ENCODE measurements around the gene DDN. TPM values are rescaled to one million over a fixed set of nuclear protein-coding genes. Genes with fewer than 3 reads are reported as not detected.

The DDN gene
- total and polyA plus RNA-seq, 9 of the 15 experiments (the other 6 are each of a cell fraction or from before 2014, with no cell fraction given), result 0.03 to 3.6 (median 1.6) TPM

Small RNA genes lying within 50 kb of the gene (small RNA-seq; reads per million reads assigned to genes)
- not detected for gene RNU6-940P

Other genes with a start within 250 kb of the DDN start
Only the 7 nearest of the 15 such genes appear.
- 2.3 TPM in 2 replicates for gene FKBP11, start 73.9 kb downstream of the DDN start, total RNA-seq (2014; rRNA removed)
- 5.4 and 6.6 TPM in 2 replicates for gene FKBP11, start 73.9 kb downstream of the DDN start, total RNA-seq (2014; rRNA removed; fragmentation: Illumina TruSeq; extraction: Trizol)
- gene FKBP11, start 73.9 kb downstream of the DDN start, total RNA-seq (2015; rRNA removed; fragmentation: Illumina TruSeq; extraction: Trizol), result 5.8 TPM in 2 replicates
- gene FKBP11, start 73.9 kb downstream of the DDN start, total RNA-seq (2021), result 6.8 and 7.4 TPM in 2 replicates
- gene FKBP11, start 73.9 kb downstream of the DDN start, polyA plus RNA-seq (2011; rRNA removed), result 7.8 and 9.1 TPM in 2 replicates
- 5.3 and 5.6 TPM in 2 replicates for gene FKBP11, start 73.9 kb downstream of the DDN start, polyA plus RNA-seq (2014; fragmentation: Illumina TruSeq; extraction: Trizol)
- 1 to 10 TPM; 1.6 to 3.3 TPM for gene FKBP11, start 73.9 kb downstream of the DDN start, polyA plus RNA-seq (2014; fragmentation: Nextera tagmentation; extraction: Ambion mirVana)
- gene FKBP11, start 73.9 kb downstream of the DDN start, polyA plus RNA-seq (2014; rRNA removed), result 7.4 and 8.2 TPM in 2 replicates
- gene ARF3, start 41.9 kb downstream of the DDN start, total RNA-seq (2014; rRNA removed), result 45.8 and 62.4 TPM in 2 replicates
- gene ARF3, start 41.9 kb downstream of the DDN start, total RNA-seq (2014; rRNA removed; fragmentation: Illumina TruSeq; extraction: Trizol), result 53.7 and 56.2 TPM in 2 replicates
- 64.4 and 64.9 TPM in 2 replicates for gene ARF3, start 41.9 kb downstream of the DDN start, total RNA-seq (2015; rRNA removed; fragmentation: Illumina TruSeq; extraction: Trizol)
- 130 and 132 TPM in 2 replicates for gene ARF3, start 41.9 kb downstream of the DDN start, total RNA-seq (2021)
- 126 and 170 TPM in 2 replicates for gene ARF3, start 41.9 kb downstream of the DDN start, polyA plus RNA-seq (2011; rRNA removed)
- 85.5 and 90.9 TPM in 2 replicates for gene ARF3, start 41.9 kb downstream of the DDN start, polyA plus RNA-seq (2014; fragmentation: Illumina TruSeq; extraction: Trizol)
- gene ARF3, start 41.9 kb downstream of the DDN start, polyA plus RNA-seq (2014; fragmentation: Nextera tagmentation; extraction: Ambion mirVana), result 1 to 10 TPM; 5.9 to 7.4 TPM
- gene ARF3, start 41.9 kb downstream of the DDN start, polyA plus RNA-seq (2014; rRNA removed), result 68.6 and 76.7 TPM in 2 replicates
- gene WNT10B, start 27.6 kb downstream of the DDN start, total RNA-seq (2014; rRNA removed), result 2.1 and 2.4 TPM in 2 replicates
- 1.2 and 1.3 TPM in 2 replicates for gene WNT10B, start 27.6 kb downstream of the DDN start, total RNA-seq (2014; rRNA removed; fragmentation: Illumina TruSeq; extraction: Trizol)
- 0.53 and 0.69 TPM in 2 replicates for gene WNT10B, start 27.6 kb downstream of the DDN start, total RNA-seq (2015; rRNA removed; fragmentation: Illumina TruSeq; extraction: Trizol)
- 2.4 and 2.6 TPM in 2 replicates for gene WNT10B, start 27.6 kb downstream of the DDN start, total RNA-seq (2021)
- gene WNT10B, start 27.6 kb downstream of the DDN start, polyA plus RNA-seq (2011; rRNA removed), result 1.8 and 2.2 TPM in 2 replicates
- 1.8 and 1.9 TPM in 2 replicates for gene WNT10B, start 27.6 kb downstream of the DDN start, polyA plus RNA-seq (2014; fragmentation: Illumina TruSeq; extraction: Trizol)
- gene WNT10B, start 27.6 kb downstream of the DDN start, polyA plus RNA-seq (2014; fragmentation: Nextera tagmentation; extraction: Ambion mirVana), result under 1 TPM; 0.25 to 0.31 TPM
- gene WNT10B, start 27.6 kb downstream of the DDN start, polyA plus RNA-seq (2014; rRNA removed), result 0.91 and 2.3 TPM in 2 replicates
- not detected in 2 replicates for gene WNT1, start 21.1 kb downstream of the DDN start, total RNA-seq (2014; rRNA removed)
- not detected in 2 replicates for gene WNT1, start 21.1 kb downstream of the DDN start, total RNA-seq (2014; rRNA removed; fragmentation: Illumina TruSeq; extraction: Trizol)
- not detected in 2 replicates for gene WNT1, start 21.1 kb downstream of the DDN start, total RNA-seq (2015; rRNA removed; fragmentation: Illumina TruSeq; extraction: Trizol)
- gene WNT1, start 21.1 kb downstream of the DDN start, total RNA-seq (2021), result not detected in 2 replicates
- not detected in 2 replicates for gene WNT1, start 21.1 kb downstream of the DDN start, polyA plus RNA-seq (2011; rRNA removed)
- not detected in 2 replicates for gene WNT1, start 21.1 kb downstream of the DDN start, polyA plus RNA-seq (2014; fragmentation: Illumina TruSeq; extraction: Trizol)
- not detected for gene WNT1, start 21.1 kb downstream of the DDN start, polyA plus RNA-seq (2014; fragmentation: Nextera tagmentation; extraction: Ambion mirVana)
- 0.38 TPM in 1 of 2 replicates, not detected in the other for gene WNT1, start 21.1 kb downstream of the DDN start, polyA plus RNA-seq (2014; rRNA removed)
- gene PRKAG1, start 19.4 kb upstream of the DDN start, total RNA-seq (2014; rRNA removed), result 51.1 and 51.6 TPM in 2 replicates
- gene PRKAG1, start 19.4 kb upstream of the DDN start, total RNA-seq (2014; rRNA removed; fragmentation: Illumina TruSeq; extraction: Trizol), result 79.1 and 86.8 TPM in 2 replicates
- gene PRKAG1, start 19.4 kb upstream of the DDN start, total RNA-seq (2015; rRNA removed; fragmentation: Illumina TruSeq; extraction: Trizol), result 74.0 and 75.0 TPM in 2 replicates
- gene PRKAG1, start 19.4 kb upstream of the DDN start, total RNA-seq (2021), result 49.3 and 51.9 TPM in 2 replicates
- gene PRKAG1, start 19.4 kb upstream of the DDN start, polyA plus RNA-seq (2011; rRNA removed), result 109 TPM in 2 replicates
- gene PRKAG1, start 19.4 kb upstream of the DDN start, polyA plus RNA-seq (2014; fragmentation: Illumina TruSeq; extraction: Trizol), result 95.8 and 108 TPM in 2 replicates
- gene PRKAG1, start 19.4 kb upstream of the DDN start, polyA plus RNA-seq (2014; fragmentation: Nextera tagmentation; extraction: Ambion mirVana), result 100 to 1,000 TPM in 1 of 2 experiments, 10 to 100 TPM in 1; 82.7 to 126 TPM
- gene PRKAG1, start 19.4 kb upstream of the DDN start, polyA plus RNA-seq (2014; rRNA removed), result 59.7 and 64.5 TPM in 2 replicates
- 17.5 and 23.5 TPM in 2 replicates for gene KMT2D, start 61.4 kb upstream of the DDN start, total RNA-seq (2014; rRNA removed)
- 10.5 and 10.6 TPM in 2 replicates for gene KMT2D, start 61.4 kb upstream of the DDN start, total RNA-seq (2014; rRNA removed; fragmentation: Illumina TruSeq; extraction: Trizol)
- gene KMT2D, start 61.4 kb upstream of the DDN start, total RNA-seq (2015; rRNA removed; fragmentation: Illumina TruSeq; extraction: Trizol), result 13.7 and 20.1 TPM in 2 replicates
- 89.5 and 93.7 TPM in 2 replicates for gene KMT2D, start 61.4 kb upstream of the DDN start, total RNA-seq (2021)
- gene KMT2D, start 61.4 kb upstream of the DDN start, polyA plus RNA-seq (2011; rRNA removed), result 9.9 and 15.2 TPM in 2 replicates
- gene KMT2D, start 61.4 kb upstream of the DDN start, polyA plus RNA-seq (2014; fragmentation: Illumina TruSeq; extraction: Trizol), result 53.8 and 73.7 TPM in 2 replicates
- gene KMT2D, start 61.4 kb upstream of the DDN start, polyA plus RNA-seq (2014; fragmentation: Nextera tagmentation; extraction: Ambion mirVana), result 1 to 10 TPM in 1 of 2 experiments, under 1 TPM in 1; 0.22 to 1.4 TPM
- gene KMT2D, start 61.4 kb upstream of the DDN start, polyA plus RNA-seq (2014; rRNA removed), result 33.3 and 42.1 TPM in 2 replicates
- gene RHEBL1, start 70.6 kb upstream of the DDN start, total RNA-seq (2014; rRNA removed), result 6.8 and 7.2 TPM in 2 replicates
- gene RHEBL1, start 70.6 kb upstream of the DDN start, total RNA-seq (2014; rRNA removed; fragmentation: Illumina TruSeq; extraction: Trizol), result 8.2 and 8.5 TPM in 2 replicates
- gene RHEBL1, start 70.6 kb upstream of the DDN start, total RNA-seq (2015; rRNA removed; fragmentation: Illumina TruSeq; extraction: Trizol), result 4.0 and 4.3 TPM in 2 replicates
- gene RHEBL1, start 70.6 kb upstream of the DDN start, total RNA-seq (2021), result 7.7 and 8.8 TPM in 2 replicates
- 8.1 and 10.4 TPM in 2 replicates for gene RHEBL1, start 70.6 kb upstream of the DDN start, polyA plus RNA-seq (2011; rRNA removed)
- gene RHEBL1, start 70.6 kb upstream of the DDN start, polyA plus RNA-seq (2014; fragmentation: Illumina TruSeq; extraction: Trizol), result 7.0 and 9.7 TPM in 2 replicates
- gene RHEBL1, start 70.6 kb upstream of the DDN start, polyA plus RNA-seq (2014; fragmentation: Nextera tagmentation; extraction: Ambion mirVana), result 10 to 100 TPM; 27.4 to 36.1 TPM
- 10.0 and 14.4 TPM in 2 replicates for gene RHEBL1, start 70.6 kb upstream of the DDN start, polyA plus RNA-seq (2014; rRNA removed)

Measured in K562 (cell line).